Parathyroid adenoma (tissue), 2 donors: Measurements from ENCODE around the gene DNAI2.

ENCODE experiments used
- H2AFZ ChIP-seq: fragments of 300-600 bp; sonication (generic); one replicate; pipeline ENCODE4 v1.7.0; 2017; ENCODE audit warnings: antibody characterized with exemption, mild to moderate bottlenecking
- H3K27ac ChIP-seq: fragments of 300-600 bp; sonication (generic); one replicate; pipeline ENCODE4 v1.7.0; 2017
- H3K27me3 ChIP-seq: fragments of 300-600 bp; sonication (generic); one replicate; pipeline ENCODE4 v1.7.0; 2017; ENCODE audit warnings: low read length; ENCODE audit not compliant: control insufficient read depth, insufficient read depth
- H3K36me3 ChIP-seq: fragments of 300-600 bp; sonication (generic); one replicate; pipeline ENCODE4 v1.7.0; 2017; ENCODE audit warnings: low read length; ENCODE audit not compliant: control insufficient read depth, insufficient read depth
- H3K4me1 ChIP-seq: fragments of 300-600 bp; sonication (generic); one replicate; pipeline ENCODE4 v1.7.0; 2017; ENCODE audit warnings: control low read depth
- H3K4me2 ChIP-seq: fragments of 300-600 bp; sonication (generic); one replicate; pipeline ENCODE4 v1.7.0; 2017; ENCODE audit warnings: low read length
- H3K4me3 ChIP-seq: fragments of 300-600 bp; sonication (generic); one replicate; pipeline ENCODE4 v1.7.0; 2017; ENCODE audit warnings: low read depth, low read length
- H3K79me2 ChIP-seq: fragments of 300-600 bp; sonication (generic); one replicate; pipeline ENCODE4 v1.7.0; 2017; ENCODE audit warnings: control low read depth
- H3K9ac ChIP-seq: fragments of 300-600 bp; sonication (generic); one replicate; pipeline ENCODE4 v1.7.0; 2017; ENCODE audit warnings: mild to moderate bottlenecking
- H3K9me3 ChIP-seq: fragments of 300-600 bp; sonication (generic); one replicate; pipeline ENCODE4 v1.7.0; 2017; ENCODE audit warnings: low read length; ENCODE audit not compliant: control insufficient read depth
- CTCF ChIP-seq: fragments of 300-600 bp; sonication (generic); IDR thresholded peaks from one replicate; pipeline ENCODE4 v1.7.0; 2017; ENCODE audit warnings: antibody characterized with exemption, mild to moderate bottlenecking
- donor health status: primary hyperparathyroidism.

DNAI2 gene

GRCh38 chr17:74325743-74326379 is 51.8 kb downstream of the DNAI2 start, which contains the start of gene KIF19:
Gene KIF19 (plus strand): TSS chr17:74326226. CDS start chr17:74326350, 124 bp downstream.
- H3K4me2 ChIP-seq, result peak within 1 kb of the TSS; percentile 66
- H3K79me2 ChIP-seq, result no peaks in the 10 kb centered on the region
- no peak for TF ChIP-seq CTCF
- no peak within 1 kb of the TSS for H3K9ac ChIP-seq
- H3K27ac ChIP-seq, result peak within 1 kb of the TSS; percentile 19
- H3K4me3 ChIP-seq, result peak within 1 kb of the TSS; percentile 33
- no peaks in the 10 kb centered on the region for H3K36me3 ChIP-seq
- H3K4me1 ChIP-seq, result no peaks in the 10 kb centered on the region
- H3K9me3 ChIP-seq, result no peaks in the 10 kb centered on the region
- H3K27me3 ChIP-seq, result no peaks in the 10 kb centered on the region
- peak within 1 kb of the TSS; percentile 53 for H2AFZ ChIP-seq

- Histone ChIP-seq H3K9ac (no peak overlapping the region), H3K27me3 (no peaks in the 10 kb centered on the region), H3K9me3 (no peaks in the 10 kb centered on the region), H2AFZ (peak overlapping the region; percentile 53), H3K27ac (no peak overlapping the region), H3K79me2 (no peaks in the 10 kb centered on the region), H3K4me2 (peak overlapping the region; percentile 66), H3K4me3 (peak overlapping the region; percentile 33), H3K4me1 (no peaks in the 10 kb centered on the region), H3K36me3 (no peaks in the 10 kb centered on the region)
- no peak for TF ChIP-seq CTCF
Measured at GRCh38 chr17:74326506-74326905, 52.5 kb downstream of the DNAI2 start.

- Histone ChIP-seq H2AFZ (no peak overlapping the region), H3K9me3 (no peaks in the 10 kb centered on the region), H3K79me2 (no peaks in the 10 kb centered on the region), H3K4me2 (no peak overlapping the region), H3K27ac (no peak overlapping the region), H3K27me3 (no peaks in the 10 kb centered on the region), H3K4me3 (no peak overlapping the region), H3K9ac (no peak overlapping the region), H3K36me3 (no peaks in the 10 kb centered on the region), H3K4me1 (no peaks in the 10 kb centered on the region)
- no peak for TF ChIP-seq CTCF
Measured at GRCh38 chr17:74328487-74328886, 54.5 kb downstream of the DNAI2 start.

GRCh38 chr17:74329378-74329777 is 55.3 kb downstream of the DNAI2 start:
- no peak overlapping the region for H3K4me2 ChIP-seq
- no peaks in the 10 kb centered on the region for H3K9me3 ChIP-seq
- no peak for TF ChIP-seq CTCF
- no peaks in the 10 kb centered on the region for H3K36me3 ChIP-seq
- H2AFZ ChIP-seq, result no peak overlapping the region
- no peaks in the 10 kb centered on the region for H3K79me2 ChIP-seq
- no peak overlapping the region for H3K4me3 ChIP-seq
- H3K9ac ChIP-seq, result no peak overlapping the region
- H3K4me1 ChIP-seq, result no peaks in the 10 kb centered on the region
- no peak overlapping the region for H3K27ac ChIP-seq
- no peaks in the 10 kb centered on the region for H3K27me3 ChIP-seq

- TF ChIP-seq CTCF, result no peak
- Histone ChIP-seq H3K27me3 (no peaks in the 10 kb centered on the region), H3K4me2 (no peak overlapping the region), H3K9ac (no peak overlapping the region), H3K27ac (no peak overlapping the region), H3K79me2 (no peaks in the 10 kb centered on the region), H3K4me3 (no peak overlapping the region), H3K36me3 (no peaks in the 10 kb centered on the region), H2AFZ (no peak overlapping the region), H3K9me3 (no peaks in the 10 kb centered on the region), H3K4me1 (no peaks in the 10 kb centered on the region)
Measured at GRCh38 chr17:74330446-74330845, 56.4 kb downstream of the DNAI2 start.
